BE2C (cell line): ENCODE results near the gene AGPAT2.

Experiments
- DNase-seq: peaks from one replicate; pipeline ENCODE4 v3.0.0-alpha.2; 2020
- H3K27me3 ChIP-seq: fragments of 250-450 bp; sonication (Bioruptor Pico); 2 replicates; pipeline ENCODE4 v1.5.1; 2020; ENCODE audit warnings: mild to moderate bottlenecking
- H3K36me3 ChIP-seq: fragments of 250-450 bp; sonication (Bioruptor Pico); 2 replicates; pipeline ENCODE4 v1.5.1; 2020; ENCODE audit warnings: mild to moderate bottlenecking
- H3K4me1 ChIP-seq: fragments of 250-450 bp; sonication (Bioruptor Pico); 2 replicates; pipeline ENCODE4 v1.5.1; 2020
- H3K4me3 ChIP-seq: 2 replicates; pipeline ENCODE4 v1.5.1; 2011; ENCODE audit warnings: low read depth, low read length
- H3K9me3 ChIP-seq: fragments of 250-450 bp; sonication (Bioruptor Pico); 2 replicates; pipeline ENCODE4 v1.5.1; 2020
- CTCF ChIP-seq: IDR thresholded peaks from 2 replicates; pipeline ENCODE4 v1.5.1; 2012; ENCODE audit warnings: mild to moderate bottlenecking, low read depth, low read length

The AGPAT2 gene

GRCh38 chr9:136721339-136722092 is 34.3 kb upstream of the AGPAT2 start:
- Histone ChIP-seq H3K36me3 (peaks cover 60% of the 10 kb centered on the region), H3K9me3 (no peaks in the 10 kb centered on the region), H3K27me3 (no peaks in the 10 kb centered on the region), H3K4me1 (peaks cover 35% of the 10 kb centered on the region), H3K4me3 (no peak overlapping the region)
- DNase-seq, result peak; percentile 59
- no peak for TF ChIP-seq CTCF

- no peaks in the 10 kb centered on the region for H3K9me3 ChIP-seq
- peaks cover 55% of the 10 kb centered on the region for H3K36me3 ChIP-seq
- TF ChIP-seq CTCF, result no peak
- peaks cover 33% of the 10 kb centered on the region for H3K4me1 ChIP-seq
- DNase-seq, result no peak
- H3K4me3 ChIP-seq, result no peak overlapping the region
- no peaks in the 10 kb centered on the region for H3K27me3 ChIP-seq
Observed at GRCh38 chr9:136720898-136721338, 33.7 kb upstream of the AGPAT2 start.

- no peak for TF ChIP-seq CTCF
- Histone ChIP-seq H3K36me3 (peaks cover 53% of the 10 kb centered on the region), H3K4me1 (peaks cover 31% of the 10 kb centered on the region), H3K4me3 (no peak overlapping the region), H3K27me3 (no peaks in the 10 kb centered on the region), H3K9me3 (no peaks in the 10 kb centered on the region)
- DNase-seq, result peak; percentile 60
Observed at GRCh38 chr9:136720251-136720897, 33.1 kb upstream of the AGPAT2 start.

- Histone ChIP-seq H3K4me1 (peaks cover 35% of the 10 kb centered on the region), H3K36me3 (peaks cover 50% of the 10 kb centered on the region), H3K9me3 (no peaks in the 10 kb centered on the region), H3K27me3 (no peaks in the 10 kb centered on the region), H3K4me3 (no peak overlapping the region)
- DNase-seq, result no peak
- TF ChIP-seq CTCF, result no peak
Observed at GRCh38 chr9:136719195-136719880, 32.1 kb upstream of the AGPAT2 start.

- Histone ChIP-seq H3K4me3 (no peak overlapping the region), H3K4me1 (peaks cover 43% of the 10 kb centered on the region), H3K27me3 (no peaks in the 10 kb centered on the region), H3K9me3 (no peaks in the 10 kb centered on the region), H3K36me3 (peaks cover 48% of the 10 kb centered on the region)
- DNase-seq, result no peak
- no peak for TF ChIP-seq CTCF
Observed at GRCh38 chr9:136718345-136719194, 31.3 kb upstream of the AGPAT2 start.
